Anterior cingulate cortex (tissue), 58 donors: ENCODE results near the gene CT47C1.

ENCODE experiments used
- DNase-seq, 58 donors: peaks; one replicate each; lab custom pipeline; 2025; lab: John Stamatoyannopoulos, UW

Gene CT47C1

DNA sequence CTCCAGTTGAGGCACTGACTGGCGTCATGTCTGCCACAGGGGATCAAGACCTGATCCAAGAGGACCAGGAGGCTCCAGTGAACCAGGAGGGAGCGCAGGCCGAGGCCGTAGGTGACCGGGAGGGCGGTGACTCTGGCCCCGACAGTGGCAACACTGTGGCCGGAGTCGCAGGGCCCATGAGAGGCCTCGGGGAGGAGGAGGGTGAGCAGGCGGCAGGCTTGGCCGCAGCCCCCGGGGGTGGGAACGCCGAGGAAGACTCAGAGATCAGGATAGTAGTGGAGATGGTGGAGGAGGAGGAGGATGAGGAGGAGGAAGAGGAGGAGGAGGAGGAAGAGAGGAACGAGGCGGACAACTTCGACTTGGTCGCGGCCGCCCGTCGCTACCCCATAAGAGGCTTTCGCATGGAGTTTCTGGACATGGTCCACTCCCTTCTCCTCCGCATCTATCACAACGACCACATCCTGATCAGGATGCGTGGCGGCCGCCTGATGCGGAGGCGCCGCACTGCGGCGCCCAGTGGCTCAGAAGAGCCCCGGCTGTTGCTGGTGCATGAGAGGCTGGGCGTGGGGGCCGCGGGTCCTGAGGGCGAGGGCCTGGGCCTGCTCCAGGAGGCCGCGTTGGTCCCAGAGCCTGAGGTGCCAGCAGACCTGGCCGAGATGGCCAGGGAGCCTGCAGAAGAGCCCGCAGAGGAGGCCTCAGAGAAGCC, 560 bp downstream of the CT47C1 start:
- no peak for DNase-seq

GRCh38 chrX:119073911-119074310, 1.1 kb downstream of the CT47C1 start:
- no peak for DNase-seq

DNA sequence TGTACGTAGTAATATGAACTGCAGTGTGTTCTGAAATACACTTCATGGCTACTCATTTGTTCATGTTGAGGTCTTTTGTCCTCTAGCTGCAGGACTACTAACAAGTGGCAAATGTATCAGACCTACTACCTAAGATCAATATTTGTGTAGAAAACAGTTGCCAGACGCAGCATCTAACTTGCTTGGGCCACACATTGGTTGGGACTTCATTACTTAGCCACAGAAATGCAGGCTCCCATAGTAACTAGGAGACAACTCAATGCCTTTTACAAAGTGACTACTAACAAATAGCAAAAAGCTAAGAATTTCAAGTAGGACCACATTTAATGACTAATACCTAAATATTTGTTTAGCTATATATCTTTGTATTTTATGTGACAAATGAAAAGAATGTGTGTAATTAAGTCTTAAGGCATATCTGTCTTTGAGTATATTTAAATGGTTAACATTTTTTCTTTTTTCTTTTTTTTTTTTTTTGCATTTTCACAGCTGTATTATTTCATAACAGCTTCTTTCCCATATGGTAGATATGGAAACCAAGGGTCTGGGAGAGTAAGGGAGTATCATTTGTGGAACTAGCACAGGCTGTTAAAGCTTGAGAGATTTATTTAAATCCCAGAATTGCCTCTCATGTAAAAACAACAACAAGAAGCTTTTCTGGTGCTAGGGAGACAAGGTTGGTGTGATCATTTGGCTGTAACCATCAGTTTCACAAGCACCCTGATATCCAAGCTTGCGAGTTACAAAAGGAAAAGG, 2.7 kb downstream of the CT47C1 start:
- no peak for DNase-seq

- DNase-seq, result no peak
Observed at GRCh38 chrX:119082278-119082677, 9.5 kb downstream of the CT47C1 start.

DNA sequence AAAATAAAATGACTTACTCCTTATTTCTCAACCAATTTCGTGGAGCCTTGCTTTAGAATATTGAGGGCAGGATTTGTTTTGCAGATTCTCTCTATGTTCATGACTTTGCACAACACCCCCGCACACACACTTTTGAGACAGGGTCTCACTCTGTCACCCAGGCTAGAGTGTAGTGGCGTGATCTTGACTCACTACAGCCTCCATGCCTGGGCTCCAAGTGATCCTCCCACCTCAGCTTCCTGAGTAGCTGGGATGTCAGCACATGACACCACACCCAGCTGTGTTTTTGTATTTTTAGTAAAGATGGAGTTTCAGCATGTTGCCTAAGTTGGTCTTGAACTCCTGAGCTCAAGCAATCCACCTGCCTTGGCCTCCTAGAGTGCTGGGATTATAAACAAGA, 12.0 kb downstream of the CT47C1 start:
- no peak for DNase-seq

DNA sequence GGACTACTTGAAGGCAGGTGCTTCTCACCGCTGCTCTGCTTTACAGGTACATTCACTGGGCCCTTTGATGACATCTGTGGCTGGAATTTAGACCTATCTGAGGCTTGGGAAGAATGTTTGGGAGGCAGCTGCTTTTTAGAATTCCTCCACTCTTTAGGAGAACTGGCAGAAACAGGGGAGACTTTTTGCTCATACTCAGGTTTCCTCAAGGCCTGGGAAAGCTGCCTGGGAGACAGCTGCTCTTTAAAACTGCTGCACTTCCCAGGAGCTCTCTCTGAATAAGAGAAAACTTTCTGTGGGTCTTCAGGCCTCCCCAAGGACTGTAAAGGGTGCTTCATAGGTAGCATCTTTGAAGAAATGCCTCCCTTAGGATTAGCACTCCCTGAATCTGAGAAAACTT, 14.3 kb downstream of the CT47C1 start:
- no peak for DNase-seq

GRCh38 chrX:119089619-119090018, 16.8 kb downstream of the CT47C1 start:
- DNase-seq, result no peak

DNA sequence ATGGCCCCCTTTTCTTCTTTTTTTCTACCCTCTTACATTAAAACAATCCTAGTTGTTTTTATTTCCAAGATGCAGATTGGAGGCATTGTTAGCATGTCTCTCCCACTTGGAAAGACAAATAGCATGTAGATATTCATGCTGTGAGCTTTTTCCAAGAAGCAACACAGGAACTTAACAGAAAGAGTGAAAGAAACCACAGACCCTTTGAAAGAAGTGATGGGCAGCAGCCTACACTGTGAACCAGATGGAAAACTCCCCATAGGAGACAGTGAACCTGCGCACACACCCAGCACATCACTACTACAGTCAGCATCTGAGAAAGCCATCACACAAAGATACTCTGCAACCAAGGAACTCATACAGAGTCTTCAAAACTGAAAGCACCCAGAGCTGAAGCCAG, 17.8 kb downstream of the CT47C1 start:
- no peak for DNase-seq

DNA sequence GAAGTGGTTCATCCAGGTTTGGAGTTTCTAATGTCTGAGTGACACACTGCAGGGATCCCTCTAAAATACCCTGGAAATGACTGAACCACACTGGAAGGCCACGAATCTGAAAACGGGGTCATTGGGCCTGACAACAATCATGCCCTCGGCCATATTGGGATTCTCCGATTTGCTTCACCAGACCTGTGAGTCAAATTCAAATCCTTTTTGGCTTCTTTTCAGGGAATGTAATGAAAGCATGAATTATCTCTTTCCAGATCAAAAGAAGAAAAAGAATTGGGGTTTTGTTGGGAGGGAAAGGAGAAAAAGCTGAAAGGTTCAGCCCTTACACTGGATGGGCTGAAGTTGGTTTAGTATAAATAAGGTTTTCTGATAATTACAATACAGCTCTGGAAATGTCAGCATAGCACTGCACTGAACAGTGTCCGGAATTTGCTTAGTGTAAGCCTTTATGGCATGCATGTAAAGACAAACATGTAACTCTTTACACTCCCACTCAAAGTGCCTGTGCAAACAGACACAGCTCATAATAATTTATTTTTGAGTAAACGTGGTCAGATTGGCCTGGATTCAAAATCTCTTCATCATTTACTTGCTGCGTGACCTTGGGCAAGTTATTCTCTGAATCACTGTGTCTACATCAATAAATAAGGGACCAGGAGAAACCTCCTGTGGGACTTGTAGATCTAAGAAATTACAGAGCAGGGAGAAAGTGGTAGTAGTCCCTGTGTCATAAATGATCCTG, 21.4 kb downstream of the CT47C1 start:
- DNase-seq, result no peak

DNA sequence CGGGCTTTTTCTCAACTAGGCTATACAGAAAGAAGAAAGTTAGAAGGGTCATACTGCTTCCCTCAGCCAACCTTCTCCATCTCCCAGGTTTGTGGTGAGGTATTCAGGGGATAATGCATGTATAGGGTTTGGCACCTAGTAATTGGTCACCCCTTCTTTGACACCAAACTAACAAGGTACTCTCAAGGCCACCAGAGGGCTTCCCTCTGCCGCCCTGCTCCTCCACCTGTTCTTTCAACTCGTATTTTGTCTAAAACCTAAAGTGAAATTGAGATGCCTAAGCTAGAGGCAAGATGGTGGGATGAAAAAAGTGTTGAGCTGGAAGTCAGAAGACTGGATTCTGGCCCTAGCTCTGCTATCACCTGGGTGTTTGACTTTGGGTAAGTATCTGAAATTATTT, 22.0 kb downstream of the CT47C1 start:
- no peak for DNase-seq

GRCh38 chrX:119095936-119096335, 23.1 kb downstream of the CT47C1 start:
- DNase-seq, result no peak

DNA sequence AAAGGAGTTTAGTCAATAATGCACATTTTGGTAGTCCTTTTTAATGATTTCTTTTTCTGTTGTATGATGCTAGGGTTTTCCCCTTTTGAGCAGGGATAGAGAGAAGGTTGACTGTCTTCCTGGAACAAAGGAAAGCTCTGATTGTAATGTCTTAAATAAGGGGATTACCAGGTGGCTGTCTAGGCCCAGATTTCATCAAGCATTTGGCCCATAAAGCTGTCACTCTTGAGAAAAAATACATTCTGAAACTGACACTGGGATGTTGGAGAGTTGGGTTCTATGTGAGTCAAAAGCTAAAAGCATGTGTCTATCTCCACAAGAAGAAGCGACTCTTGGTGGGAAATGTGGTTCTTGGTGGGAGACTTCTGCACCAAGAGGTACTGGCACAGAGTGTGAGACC, 28.4 kb downstream of the CT47C1 start:
- DNase-seq, result no peak

DNA sequence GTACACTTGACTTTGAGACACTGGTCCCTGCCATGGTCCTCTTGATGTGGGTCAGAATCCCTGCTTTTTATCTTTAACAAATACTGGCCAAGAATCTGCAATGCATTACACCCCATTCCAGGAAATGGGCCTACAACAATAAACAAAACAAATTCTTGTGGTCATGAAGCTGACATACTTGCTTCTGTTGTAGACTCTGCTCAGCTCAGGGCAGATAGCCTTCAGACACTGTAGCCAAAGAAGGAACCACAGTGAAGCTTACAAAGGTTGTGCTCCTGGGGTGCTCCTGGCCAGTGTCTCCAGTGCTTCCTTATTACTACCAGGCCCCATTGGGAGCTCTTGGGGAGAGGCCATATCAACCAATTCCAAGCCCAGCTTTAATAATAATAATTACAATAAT, 33.0 kb downstream of the CT47C1 start:
- no peak for DNase-seq

GRCh38 chrX:119107206-119107605, 34.4 kb downstream of the CT47C1 start:
- no peak for DNase-seq

GRCh38 chrX:119118780-119119395, 46.1 kb downstream of the CT47C1 start:
- peak in 28 of 58 donors; percentile 0 to 32 (median 3) for DNase-seq

- no peak for DNase-seq
Observed at GRCh38 chrX:119121341-119121740, 48.5 kb downstream of the CT47C1 start.
